Progenitor cell of endocrine pancreas (in vitro differentiated cells): Measurements from ENCODE around the gene TH. TPM values are rescaled to one million over a fixed set of nuclear protein-coding genes. Genes with fewer than 3 reads are reported as not detected.

Experiments used
- DNase-seq: peaks from one replicate; pipeline ENCODE4 v3.0.0; 2021; ENCODE audit warnings: low spot score; ENCODE audit not compliant: unreplicated experiment
- H3K27ac Mint-ChIP-seq: 2 replicates; pipeline ENCODE4 v1.8.0; 2021; ENCODE audit warnings: mild to moderate bottlenecking, moderate library complexity, mixed read lengths
- H3K27me3 Mint-ChIP-seq: 2 replicates; pipeline ENCODE4 v1.8.0; 2021; ENCODE audit warnings: mixed read lengths
- H3K36me3 Mint-ChIP-seq: 2 replicates; pipeline ENCODE4 v1.8.0; 2022; ENCODE audit warnings: mixed read lengths; ENCODE audit not compliant: insufficient read depth
- H3K4me1 Mint-ChIP-seq: 2 replicates; pipeline ENCODE4 v1.8.0; 2021; ENCODE audit warnings: low read depth, mixed read lengths
- H3K4me3 Mint-ChIP-seq: 2 replicates; pipeline ENCODE4 v1.8.0; 2021; ENCODE audit warnings: low read depth, mild to moderate bottlenecking, moderate library complexity, mixed read lengths
- H3K9me3 Mint-ChIP-seq: 2 replicates; pipeline ENCODE4 v1.8.0; 2021; ENCODE audit warnings: low read depth, mixed read lengths
- total RNA-seq: library from RNA; stranded (reverse); gene quantifications from 2 replicates; pipeline ENCODE4 v1.2.1, GENCODE V29; 2021
- TF ChIP-seq, protein P1 (sequence below): fragments of 200-600 bp; sonication (generic); IDR thresholded peaks from one replicate; pipeline ENCODE4 v1.5.0; 2021; ENCODE audit warnings: antibody characterized with exemption, mild to moderate bottlenecking; ENCODE audit not compliant: unreplicated experiment

Gene TH
- total RNA-seq, 1 donor from 2014 or later, result 0.53 TPM

DNA sequence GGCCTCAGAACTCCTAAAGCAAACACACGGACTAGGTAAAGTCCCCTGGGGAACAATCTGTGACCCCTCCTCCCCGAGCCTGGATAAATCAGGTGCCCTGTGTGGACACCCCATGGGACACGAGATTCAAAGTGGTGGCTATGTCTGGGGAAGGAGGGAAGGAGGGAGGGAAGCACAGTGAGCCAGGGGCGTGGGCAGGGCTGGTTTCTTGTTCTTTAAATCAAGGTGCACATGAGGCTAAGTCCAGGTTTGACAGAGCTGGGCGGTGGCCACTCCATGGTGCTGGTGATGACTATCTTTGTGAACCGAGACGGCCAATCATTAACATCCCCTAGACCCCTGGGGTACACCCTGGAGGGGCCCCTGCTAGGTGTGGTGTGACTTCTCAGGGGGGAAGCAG lies 20.3 kb upstream of the TH start:
- H3K27ac Mint-ChIP-seq, result no peak overlapping the region
- no peak overlapping the region for H3K4me3 Mint-ChIP-seq
- TF ChIP-seq, protein P1, sequence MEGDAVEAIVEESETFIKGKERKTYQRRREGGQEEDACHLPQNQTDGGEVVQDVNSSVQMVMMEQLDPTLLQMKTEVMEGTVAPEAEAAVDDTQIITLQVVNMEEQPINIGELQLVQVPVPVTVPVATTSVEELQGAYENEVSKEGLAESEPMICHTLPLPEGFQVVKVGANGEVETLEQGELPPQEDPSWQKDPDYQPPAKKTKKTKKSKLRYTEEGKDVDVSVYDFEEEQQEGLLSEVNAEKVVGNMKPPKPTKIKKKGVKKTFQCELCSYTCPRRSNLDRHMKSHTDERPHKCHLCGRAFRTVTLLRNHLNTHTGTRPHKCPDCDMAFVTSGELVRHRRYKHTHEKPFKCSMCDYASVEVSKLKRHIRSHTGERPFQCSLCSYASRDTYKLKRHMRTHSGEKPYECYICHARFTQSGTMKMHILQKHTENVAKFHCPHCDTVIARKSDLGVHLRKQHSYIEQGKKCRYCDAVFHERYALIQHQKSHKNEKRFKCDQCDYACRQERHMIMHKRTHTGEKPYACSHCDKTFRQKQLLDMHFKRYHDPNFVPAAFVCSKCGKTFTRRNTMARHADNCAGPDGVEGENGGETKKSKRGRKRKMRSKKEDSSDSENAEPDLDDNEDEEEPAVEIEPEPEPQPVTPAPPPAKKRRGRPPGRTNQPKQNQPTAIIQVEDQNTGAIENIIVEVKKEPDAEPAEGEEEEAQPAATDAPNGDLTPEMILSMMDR, result no peak

DNA sequence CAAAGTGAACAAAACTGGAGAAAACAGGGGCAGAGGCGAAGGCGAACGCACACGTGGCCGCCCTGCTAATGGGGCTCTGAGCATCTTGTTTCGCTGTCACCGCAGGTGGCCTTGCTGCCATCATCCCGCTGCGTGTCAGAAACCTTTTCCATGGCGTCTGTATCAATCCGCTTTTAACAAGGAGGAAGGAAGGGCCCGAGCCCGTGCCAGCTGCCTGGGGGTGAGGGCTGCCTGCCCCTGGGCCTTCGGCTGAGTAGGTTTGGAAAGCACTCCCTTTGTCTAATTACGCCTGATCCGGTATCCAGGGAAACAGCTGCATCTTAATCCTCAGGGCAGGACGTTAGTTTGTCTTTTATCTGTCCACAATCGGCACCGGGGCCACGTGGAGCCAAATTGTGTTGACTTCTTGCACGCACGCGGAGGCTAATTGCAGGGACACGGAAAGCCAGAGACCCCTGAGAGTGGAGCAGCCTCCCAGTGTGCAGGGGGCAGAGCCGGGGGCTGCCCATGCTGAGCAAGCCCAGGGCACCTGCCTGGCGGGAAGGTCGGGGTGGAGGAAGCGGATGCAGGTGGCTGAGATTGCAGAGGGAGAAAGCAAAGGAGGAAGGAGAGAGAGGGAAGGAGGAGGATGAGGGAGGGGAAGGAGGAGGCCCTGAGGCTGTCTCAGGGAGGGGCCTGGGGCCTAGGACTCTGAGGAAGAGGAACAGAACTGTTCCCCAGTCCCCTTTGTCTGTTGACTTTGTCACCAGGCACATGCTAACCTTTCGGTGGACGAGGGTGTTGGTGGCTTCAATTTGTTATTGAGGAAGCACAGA lies 19.2 kb upstream of the TH start:
- H3K4me1 Mint-ChIP-seq, result peaks cover 11% of the 10 kb centered on the region
- H3K9me3 Mint-ChIP-seq, result no peaks in the 10 kb centered on the region
- DNase-seq, result no peak
- H3K4me3 Mint-ChIP-seq, result no peak overlapping the region
- no peak overlapping the region for H3K27ac Mint-ChIP-seq
- TF ChIP-seq, protein P1, result no peak
- peaks cover 18% of the 10 kb centered on the region for H3K27me3 Mint-ChIP-seq
- H3K36me3 Mint-ChIP-seq, result no peaks in the 10 kb centered on the region

More for the DNA sequence above, 20.3 kb upstream of the TH start:
- Mint-ChIP-seq H3K27me3 (peaks cover 28% of the 10 kb centered on the region), H3K36me3 (no peaks in the 10 kb centered on the region), H3K9me3 (no peaks in the 10 kb centered on the region), H3K4me1 (peaks cover 11% of the 10 kb centered on the region)
- no peak for DNase-seq

GRCh38 chr11:2189938-2190656 lies 18.5 kb upstream of the TH start:
- peaks cover 11% of the 10 kb centered on the region for H3K4me1 Mint-ChIP-seq
- H3K27ac Mint-ChIP-seq, result no peak overlapping the region
- H3K4me3 Mint-ChIP-seq, result no peak overlapping the region
- no peak for DNase-seq
- peaks cover 20% of the 10 kb centered on the region for H3K27me3 Mint-ChIP-seq
- TF ChIP-seq, protein P1, result no peak
- no peaks in the 10 kb centered on the region for H3K36me3 Mint-ChIP-seq
- H3K9me3 Mint-ChIP-seq, result no peaks in the 10 kb centered on the region

- DNase-seq, result no peak
- H3K27ac Mint-ChIP-seq, result no peak overlapping the region
- H3K27me3 Mint-ChIP-seq, result peaks cover 26% of the 10 kb centered on the region
- peaks cover 11% of the 10 kb centered on the region for H3K4me1 Mint-ChIP-seq
- no peak overlapping the region for H3K4me3 Mint-ChIP-seq
- no peaks in the 10 kb centered on the region for H3K36me3 Mint-ChIP-seq
- TF ChIP-seq, protein P1, result no peak
- H3K9me3 Mint-ChIP-seq, result no peaks in the 10 kb centered on the region
Observed at GRCh38 chr11:2188745-2189144, 17.1 kb upstream of the TH start.

GRCh38 chr11:2187280-2187707 lies 15.7 kb upstream of the TH start:
- Mint-ChIP-seq H3K27ac (no peak overlapping the region), H3K27me3 (peaks cover 32% of the 10 kb centered on the region), H3K9me3 (no peaks in the 10 kb centered on the region), H3K4me1 (peaks cover 11% of the 10 kb centered on the region), H3K4me3 (no peak overlapping the region), H3K36me3 (no peaks in the 10 kb centered on the region)
- TF ChIP-seq, protein P1, result no peak
- DNase-seq, result no peak
